ENCODE results near the gene NHSL1. TPM values are rescaled to one million over a fixed set of nuclear protein-coding genes. Genes with fewer than 3 reads are reported as not detected.

The NHSL1 gene
- polyA plus RNA-seq, 3 donors: 10.1 to 11.6 (median 10.8) TPM

DNA sequence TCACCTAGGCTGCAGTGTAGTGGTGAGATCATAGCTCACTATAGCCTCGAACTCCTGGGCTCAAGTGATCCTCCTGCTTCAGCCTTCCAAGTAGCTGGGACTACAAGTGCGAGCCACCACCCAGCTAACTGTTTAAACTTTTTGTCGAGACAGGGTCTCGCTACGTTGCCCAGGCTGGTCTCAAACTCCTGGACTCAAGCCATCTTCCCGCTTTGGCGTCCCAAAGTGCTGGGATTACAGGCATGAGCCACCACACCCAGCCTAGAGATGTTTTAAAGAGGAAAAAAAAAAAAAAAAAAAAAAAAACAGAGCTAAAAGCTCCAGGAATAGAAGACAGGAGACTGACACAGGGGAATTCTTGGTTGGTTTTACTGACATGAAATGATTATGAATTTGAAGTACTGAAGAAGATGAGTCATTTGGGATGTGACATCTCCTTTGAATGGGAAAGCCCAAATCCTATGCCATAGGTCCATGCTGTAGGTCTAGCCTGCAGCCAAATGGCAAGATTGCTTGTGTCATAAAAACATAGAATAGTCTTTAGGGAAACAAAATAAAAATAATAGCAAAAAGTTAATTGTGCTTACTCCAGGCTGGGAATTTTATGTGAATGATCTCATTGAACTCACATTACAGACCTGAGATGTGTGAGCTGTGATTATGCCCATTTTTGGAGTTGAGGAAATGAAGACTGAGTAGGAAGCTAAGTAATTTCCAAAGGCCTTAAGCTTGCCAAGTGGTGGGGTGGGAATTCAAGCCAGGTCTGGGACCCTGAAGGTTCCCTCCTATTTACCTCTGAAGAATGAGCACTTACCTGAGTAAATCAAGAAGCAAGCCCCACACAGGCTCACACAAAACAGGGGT, 24.3 kb upstream of the NHSL1 start:
- DNase-seq (ENCODE audit: low read depth in 3 of 3, low spot score in 2 of 3): no peak

DNA sequence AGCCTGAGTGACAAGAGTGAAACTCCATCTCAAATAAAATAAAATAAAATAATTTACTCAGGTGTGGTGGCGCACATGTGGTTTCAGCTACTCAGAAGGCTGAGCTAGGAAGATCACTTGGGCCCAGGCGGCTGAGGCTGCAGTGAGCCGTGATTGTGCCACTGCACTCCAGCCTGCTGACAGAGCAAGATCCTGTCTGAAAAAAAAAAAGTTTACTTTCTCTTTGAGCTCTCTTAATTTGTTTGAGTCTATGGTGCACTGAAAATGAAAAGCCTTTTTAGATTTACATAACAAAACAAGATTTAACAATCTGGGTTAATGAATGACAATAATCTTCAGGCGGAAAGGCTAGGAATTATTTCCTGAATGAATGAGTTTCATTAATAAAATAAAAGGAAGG, 23.3 kb upstream of the NHSL1 start:
- DNase-seq (ENCODE audit: low read depth in 3 of 3, low spot score in 2 of 3): no peak

DNA sequence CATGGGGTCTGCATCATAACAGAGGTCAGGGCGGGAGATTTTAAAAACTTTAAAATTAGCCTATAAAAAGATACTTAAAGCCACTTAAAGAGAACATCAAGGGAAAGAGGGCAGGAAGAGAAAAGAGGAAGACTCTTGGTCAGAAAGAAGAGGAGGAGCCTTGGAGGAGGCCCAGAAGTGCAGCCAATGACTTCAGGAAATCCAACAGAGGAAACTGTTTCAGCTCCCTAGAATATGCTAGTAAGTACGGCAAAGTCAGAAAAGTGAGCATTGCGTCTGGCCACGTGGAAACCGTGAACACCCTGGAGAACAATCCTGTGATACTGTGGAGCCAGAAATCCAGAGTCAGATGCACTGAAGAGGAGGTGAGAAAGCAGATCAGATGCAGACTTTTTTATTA, 22.5 kb upstream of the NHSL1 start:
- DNase-seq (ENCODE audit: low read depth in 3 of 3, low spot score in 2 of 3): no peak

DNA sequence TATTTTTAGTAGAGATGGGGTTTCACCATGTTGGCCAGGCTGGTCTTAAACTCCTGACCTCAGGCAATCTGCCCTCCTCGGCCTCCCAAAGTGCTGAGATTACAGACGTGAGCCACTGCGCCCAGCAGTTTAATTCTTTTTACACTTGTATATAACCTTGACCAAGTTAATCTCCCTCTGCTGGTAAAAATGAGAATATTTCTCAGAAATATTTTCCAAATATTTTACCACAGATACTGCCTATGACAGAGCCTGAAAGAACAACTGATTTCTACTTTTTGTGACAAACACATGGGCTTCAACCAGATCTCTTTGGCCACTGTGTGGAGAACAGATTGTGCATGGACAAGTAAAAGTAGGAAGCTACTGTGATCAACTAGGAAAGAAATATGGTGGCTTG, 21.2 kb upstream of the NHSL1 start:
- no peak for DNase-seq (ENCODE audit: low read depth in 3 of 3, low spot score in 2 of 3)

DNA sequence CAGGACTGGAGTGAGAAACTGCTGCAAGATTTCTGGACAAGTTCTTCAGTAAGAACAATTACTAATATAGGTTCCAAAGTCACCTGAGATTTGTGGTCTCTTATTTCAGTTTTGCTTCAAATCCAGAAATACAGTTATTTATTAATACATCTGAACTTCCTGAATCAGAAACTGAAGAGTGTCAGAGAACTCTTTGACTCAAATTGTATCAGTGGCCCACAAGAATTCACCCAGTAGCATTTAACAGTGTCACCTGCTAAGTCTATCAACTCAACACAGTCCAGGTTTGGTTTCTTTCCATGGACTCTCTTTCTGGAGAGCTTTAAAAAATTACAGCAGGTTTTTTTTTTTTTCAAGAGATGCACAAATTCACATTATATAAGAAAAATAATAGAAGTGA, 18.8 kb upstream of the NHSL1 start:
- DNase-seq (ENCODE audit: low read depth in 3 of 3, low spot score in 2 of 3): no peak

DNA sequence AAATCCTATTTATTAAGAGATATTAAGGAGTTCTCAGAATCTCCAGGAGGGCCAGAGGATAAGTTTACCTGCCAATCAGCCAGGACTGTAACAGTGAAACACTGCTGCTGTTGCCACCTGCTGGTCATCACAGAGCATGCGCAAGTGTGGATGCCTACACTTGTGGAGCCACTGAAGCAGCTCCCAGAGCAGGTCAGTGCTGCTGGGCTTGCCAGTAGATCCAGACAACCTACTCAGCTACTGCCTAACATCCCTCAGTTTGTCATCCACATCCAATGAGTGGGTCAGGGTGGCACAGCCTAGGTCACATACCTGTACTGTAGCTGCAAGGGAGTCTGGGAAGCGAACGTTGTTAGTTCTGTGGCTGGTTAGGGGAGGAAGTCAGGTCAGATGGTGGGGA, 18.3 kb upstream of the NHSL1 start:
- no peak for DNase-seq (ENCODE audit: low read depth in 3 of 3, low spot score in 2 of 3)

DNA sequence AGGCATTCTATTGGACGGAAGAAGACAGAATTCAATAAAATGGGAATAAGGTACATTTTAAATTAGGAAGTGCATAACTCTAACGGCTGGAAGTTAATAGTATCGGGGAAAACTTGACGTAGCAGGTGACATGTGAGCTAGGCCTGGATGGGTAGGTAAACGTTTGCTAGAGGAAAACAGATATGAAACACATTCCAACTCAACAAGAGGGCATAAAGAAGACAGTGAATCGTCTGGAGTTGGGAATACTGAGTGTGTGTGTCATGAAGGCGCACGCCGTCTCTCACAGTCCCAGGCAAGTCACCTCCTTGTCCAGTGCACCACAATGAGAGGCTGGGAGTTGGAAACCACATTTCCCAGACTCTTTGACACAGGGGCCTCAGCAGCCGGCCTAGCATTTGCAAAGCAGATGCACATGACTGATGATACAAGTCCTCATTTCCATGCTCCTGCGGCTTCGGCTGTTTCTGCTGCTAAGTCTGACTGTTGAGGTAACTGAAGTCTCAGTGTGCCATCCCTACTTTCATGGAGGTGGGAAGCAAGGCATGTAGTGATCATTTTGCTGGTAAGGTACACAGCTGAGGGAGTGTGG, 16.5 kb upstream of the NHSL1 start:
- no peak for DNase-seq (ENCODE audit: low read depth in 3 of 3, low spot score in 2 of 3)

DNA sequence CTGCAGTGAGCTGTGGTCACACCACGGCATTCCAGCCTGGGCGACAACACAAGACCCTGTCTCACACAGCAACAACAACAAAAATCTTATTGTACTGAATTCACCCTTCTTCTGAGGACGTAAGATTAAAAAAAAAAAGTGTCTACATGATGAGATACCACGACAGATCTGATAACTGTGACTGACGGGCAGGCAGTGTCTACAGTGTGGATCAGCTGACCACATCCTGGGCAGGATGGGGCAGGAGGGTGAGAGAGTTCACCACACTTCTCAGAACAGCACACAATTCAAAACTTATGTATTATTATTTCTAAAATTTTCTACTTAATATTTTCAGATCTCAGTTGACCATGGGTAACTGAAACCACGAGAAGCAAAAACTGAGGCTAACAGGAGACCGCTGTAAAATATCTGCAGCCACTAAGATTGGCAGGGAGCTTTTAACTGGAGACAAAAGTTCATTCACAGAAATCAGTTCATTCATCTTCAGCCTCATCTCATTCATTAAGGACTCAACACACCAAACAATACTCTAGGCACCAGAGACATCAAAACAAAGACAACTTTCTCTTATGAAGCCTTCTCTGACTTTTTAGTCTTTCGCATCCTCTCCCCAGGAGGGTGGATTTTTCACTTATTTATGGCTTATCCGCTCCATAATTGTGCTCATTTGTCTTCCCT, 15.7 kb upstream of the NHSL1 start:
- DNase-seq (ENCODE audit: low read depth in 3 of 3, low spot score in 2 of 3): no peak

DNA sequence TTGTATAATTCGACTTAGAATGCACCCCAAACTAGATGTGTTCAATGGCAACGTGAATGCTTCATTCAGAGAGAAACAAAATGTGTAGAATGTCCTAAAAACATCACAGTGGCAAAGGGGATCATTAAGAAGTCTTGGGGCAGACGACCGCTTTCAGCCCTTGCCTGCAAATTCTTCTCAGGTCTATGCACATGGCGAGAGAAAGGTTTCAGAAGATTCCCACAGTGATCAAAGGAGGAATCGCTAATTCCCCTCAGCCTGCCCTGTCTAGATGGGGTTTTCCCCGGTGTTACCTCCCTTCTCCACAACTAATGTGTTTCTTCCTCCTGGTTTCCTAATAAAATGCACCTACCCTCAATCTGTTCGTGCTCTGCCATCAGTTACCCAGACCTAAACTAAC, 13.3 kb upstream of the NHSL1 start:
- no peak for DNase-seq (ENCODE audit: low read depth in 3 of 3, low spot score in 2 of 3)

DNA sequence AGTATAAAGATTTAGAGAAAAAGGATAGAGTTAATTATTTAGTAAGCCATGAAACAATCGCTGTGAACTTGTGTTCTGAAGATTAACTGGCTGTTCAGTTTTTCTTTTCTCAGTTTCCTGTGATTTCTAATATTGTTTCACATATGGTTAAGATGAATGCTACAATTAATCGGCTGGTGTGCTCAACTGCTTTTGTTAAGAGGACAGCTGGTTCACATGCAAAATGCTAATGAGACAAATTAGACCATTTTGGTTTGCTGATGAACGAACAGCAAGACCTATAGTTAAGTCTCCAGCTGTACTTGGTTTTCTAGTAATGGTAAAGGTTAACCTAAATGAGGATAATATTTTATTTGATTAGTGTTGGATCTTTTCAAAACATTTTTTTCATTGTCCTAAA, 10.8 kb upstream of the NHSL1 start:
- no peak for DNase-seq (ENCODE audit: low read depth in 3 of 3, low spot score in 2 of 3)

DNA sequence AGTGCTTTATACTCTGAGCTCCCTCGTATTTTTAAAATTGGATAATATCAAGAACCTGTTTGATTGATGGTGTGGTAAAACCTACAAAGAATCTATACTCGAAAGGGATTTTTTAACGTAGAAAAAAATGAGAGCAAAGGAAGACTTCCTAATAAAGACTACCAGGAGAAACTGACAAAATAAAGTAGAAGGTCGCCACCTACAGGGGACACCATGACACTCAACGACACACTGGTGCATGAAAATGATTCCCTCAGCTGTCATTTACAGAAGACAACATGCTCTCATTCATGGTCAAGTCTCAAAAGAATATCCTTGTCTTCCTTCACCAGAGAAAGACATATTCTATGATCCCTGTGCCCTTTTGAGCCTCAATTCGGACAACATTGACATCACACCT, 10.1 kb upstream of the NHSL1 start:
- no peak for DNase-seq (ENCODE audit: low read depth in 3 of 3, low spot score in 2 of 3)

DNA sequence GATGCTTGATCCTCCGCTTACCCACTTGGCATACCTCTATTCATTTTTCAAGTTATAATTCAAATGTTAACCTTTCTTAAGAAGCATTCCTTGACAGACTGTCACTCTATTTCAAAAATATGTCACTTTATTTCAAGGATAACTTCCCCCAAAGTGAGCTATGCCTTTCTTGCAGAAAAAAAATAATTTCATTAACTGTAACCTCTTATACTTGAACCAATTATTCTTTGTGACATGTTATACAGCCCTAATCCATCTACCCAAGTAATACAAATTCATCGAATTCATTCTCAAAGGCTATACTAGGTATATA, 9.3 kb upstream of the NHSL1 start:
- DNase-seq (ENCODE audit: low read depth in 3 of 3, low spot score in 2 of 3): no peak

DNA sequence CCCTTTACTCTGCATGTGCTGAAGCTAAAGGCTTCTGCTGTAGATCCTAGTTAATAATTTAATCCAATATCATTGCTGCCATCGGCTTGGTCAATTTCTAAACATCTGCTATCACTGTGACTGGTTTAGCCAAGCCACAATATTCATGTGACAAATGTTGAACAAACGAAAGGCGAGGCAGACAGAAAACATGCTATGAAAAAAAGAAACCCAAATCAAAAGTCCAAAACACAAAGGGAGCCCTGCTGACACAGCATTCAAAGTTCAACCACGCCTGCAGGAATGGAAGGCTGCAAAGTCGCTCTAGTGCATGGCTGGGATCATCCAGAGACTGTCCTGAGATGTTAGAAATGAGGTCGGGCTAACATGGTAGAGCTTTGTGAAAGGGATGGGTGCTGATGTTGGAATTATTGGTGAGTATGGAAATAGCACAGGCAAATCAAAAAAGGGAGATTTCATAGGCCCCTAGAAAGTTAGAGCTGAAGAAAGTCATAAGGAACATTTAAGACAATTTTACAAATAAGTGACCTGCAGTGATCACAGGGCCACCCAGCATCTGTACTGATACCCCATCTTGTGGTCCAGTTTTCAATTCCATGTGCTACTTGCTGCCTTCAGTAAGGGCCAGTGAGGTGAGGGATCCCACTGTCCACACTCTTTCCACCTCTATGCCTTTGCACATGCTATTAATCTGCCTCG, 8.8 kb upstream of the NHSL1 start:
- no peak for DNase-seq (ENCODE audit: low read depth in 3 of 3, low spot score in 2 of 3)

DNA sequence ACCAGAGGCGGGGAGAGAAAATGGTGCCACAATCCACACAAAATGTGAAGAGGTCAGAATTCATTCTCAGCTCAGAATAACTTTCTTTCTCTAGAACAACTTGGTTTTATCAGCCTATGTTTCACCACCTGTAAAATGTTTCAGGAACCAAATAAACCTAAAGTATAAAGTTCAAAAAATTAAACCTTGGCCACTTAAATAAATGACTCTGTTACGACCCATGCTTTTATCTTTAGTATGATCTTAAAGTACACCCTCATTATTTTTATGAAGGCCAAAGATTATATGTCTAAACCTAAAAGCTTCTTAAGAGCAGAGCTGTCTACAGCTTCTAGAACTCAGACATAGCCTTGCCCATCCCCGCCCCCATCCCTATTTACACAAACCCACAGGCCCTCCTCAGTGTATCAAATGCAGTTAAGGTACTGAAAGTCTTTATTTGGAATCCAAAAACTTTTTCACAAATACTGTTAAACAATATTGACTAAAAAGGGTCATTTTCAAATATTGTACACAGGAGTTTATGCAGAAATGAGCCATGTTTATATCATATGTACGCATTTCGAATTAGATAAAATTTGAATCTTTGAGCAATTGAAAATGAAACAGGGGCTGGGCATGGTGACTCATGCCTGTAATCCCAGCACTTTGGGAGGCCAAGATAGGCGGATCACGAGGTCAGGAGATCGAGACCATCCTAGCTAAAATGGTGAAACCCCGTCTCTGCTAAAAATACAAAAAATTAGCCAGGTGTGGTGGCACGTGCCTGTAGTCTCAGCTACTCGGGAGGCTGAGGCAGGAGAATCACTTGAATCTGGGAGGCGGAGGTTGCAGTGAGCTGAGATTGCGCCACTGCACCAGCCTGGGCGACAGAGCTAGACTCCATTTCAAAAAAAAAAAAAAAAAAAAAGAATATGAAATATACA, 5.7 kb upstream of the NHSL1 start:
- DNase-seq (ENCODE audit: low read depth in 3 of 3, low spot score in 2 of 3): no peak

DNA sequence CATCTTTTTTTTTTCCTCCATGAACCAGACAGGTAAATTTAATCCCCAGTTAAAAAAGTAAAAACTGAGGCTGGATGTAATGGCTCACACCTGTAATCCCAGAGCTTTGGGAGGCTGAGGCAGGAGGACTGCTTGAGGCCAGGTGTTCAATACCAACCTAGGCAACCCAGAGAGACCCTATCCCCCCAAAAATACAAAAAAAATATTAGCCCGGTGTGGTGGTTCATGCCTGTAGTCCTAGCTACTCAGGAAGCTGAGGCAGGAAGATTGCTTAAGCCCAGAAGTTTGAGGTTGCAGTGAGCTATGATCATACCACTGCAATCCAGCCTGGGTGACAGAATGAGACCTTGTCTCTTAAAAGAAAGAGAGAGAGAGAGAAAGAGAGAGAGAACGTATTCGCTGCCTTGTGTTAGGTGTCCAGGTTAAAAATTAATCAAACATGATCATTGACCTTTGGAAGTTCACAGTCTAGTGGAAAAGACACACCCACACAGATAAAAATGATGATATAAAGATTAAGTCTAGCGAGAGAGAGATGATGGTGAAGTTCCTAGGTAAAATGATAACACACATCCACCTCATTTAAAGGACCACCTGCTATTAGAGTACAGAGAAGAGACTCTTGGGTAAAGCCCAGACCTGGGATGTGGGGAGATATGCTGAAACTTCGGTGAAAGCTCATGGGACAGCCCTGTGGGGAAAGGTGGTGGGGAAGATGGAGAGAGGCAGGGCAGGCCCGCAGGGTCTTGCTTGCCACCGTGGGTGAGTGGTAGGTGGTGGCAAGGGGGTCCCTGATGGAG, 4.8 kb upstream of the NHSL1 start:
- DNase-seq (ENCODE audit: low read depth in 3 of 3, low spot score in 2 of 3): no peak

DNA sequence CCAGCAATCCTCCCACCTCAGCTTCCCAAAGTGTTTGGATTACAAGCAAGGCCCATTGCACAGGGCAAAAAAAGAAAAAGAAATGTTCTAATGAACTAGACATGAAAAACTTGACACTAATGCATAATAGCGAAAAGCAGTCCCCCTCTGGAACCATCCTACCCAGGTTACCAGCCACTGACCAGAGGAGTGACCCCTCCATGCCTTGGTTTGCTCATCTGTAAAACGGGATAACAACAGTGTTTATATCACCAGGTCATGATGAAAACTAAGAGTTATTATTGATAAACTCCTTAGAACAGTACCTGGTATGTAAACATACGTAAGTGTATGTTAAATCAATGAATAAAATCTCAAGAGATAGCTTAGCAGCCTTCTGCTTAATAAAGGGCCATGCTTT, 3.3 kb upstream of the NHSL1 start:
- DNase-seq (ENCODE audit: low read depth in 3 of 3, low spot score in 2 of 3): no peak

DNA sequence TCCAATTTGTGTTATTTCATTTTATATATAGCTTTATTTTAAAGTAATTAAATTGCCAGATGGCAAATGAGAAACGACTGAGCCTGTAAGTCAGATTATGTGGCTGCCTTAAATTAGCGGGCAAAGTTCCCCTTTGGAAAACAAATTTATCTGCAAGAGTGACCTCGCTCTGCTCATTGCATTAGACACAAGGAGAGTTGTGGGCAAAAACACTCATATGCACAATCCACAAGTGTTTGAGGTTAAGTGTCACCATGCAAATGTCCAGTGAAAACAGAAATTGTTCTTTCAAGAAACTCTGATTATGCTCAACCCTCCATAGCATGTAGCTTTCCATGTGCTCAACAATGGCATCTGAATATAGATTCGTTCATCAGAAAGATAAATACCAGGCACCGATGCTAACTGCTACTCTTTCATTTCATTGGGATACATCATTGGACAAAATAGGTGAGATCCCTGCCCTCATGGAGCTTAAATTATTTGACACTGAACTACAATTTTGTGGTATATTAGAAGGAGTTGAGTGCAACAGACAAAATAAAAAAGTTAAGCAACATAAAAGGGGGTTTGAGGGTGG, 1.7 kb upstream of the NHSL1 start:
- DNase-seq (ENCODE audit: low read depth in 3 of 3, low spot score in 2 of 3): no peak

DNA sequence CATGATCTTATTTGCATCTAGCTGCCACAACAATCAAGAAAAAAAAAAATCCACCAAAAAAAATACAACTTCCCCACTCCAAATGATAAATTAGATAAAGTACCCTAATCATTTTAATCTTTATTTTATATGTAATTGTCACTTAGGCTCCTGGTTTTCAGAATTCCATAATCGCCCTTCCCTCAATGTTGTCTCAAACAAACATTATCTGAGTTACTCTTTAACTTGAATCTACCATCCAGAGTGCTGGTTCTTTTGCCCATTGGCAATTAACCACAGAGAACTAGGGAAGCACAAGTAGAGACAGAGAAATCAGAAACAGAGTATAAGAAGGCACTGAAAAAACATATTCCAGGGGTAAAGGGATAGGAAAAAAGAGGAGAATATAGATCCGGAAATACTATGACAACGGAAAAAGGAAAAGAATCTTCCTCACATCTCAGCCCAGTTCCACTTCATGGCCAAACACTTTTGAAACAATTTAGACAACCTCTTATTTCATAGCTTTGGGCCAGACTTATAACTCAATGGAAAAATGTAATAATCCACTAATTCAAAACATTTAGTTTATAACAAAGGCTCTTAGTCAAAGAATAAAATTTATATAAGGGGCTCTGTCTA, 861 bp upstream of the NHSL1 start:
- DNase-seq (ENCODE audit: low read depth in 3 of 3, low spot score in 2 of 3): no peak

Measured in right renal cortex interstitium (tissue), 3 donors.